Endothelial cell of umbilical vein (primary cell): Measurements from ENCODE around the gene CEBPG. TPM values are rescaled to one million over a fixed set of nuclear protein-coding genes. Genes with fewer than 3 reads are reported as not detected.

ENCODE experiments used
- BruUV-seq: library from RNA; stranded (reverse); fragments of 400-500 nt; replicated peaks from 2 replicates; lab custom pipeline; 2021; lab: Mats Ljungman, UMichigan
- CTCF ChIA-PET: fragments of 300-600, 350-600 bp; sonication (Branson Sonifier 250); formaldehyde crosslinking; loops from one replicate; lab custom pipeline; 2021; ENCODE audit warnings: antibody characterized with exemption, inconsistent platforms; lab: Charles Lee
- POLR2A ChIA-PET: fragments of 300-600, 350-600 bp; sonication (Branson Sonifier 250); formaldehyde crosslinking; loops from one replicate; lab custom pipeline; 2021; ENCODE audit warnings: antibody characterized with exemption, inconsistent platforms; lab: Charles Lee
- DNase-seq: peaks from one replicate; pipeline ENCODE4 v3.0.0-alpha.2; 2011; ENCODE audit warnings: low read depth, low spot score
- FAIRE-seq: peaks from 2 replicates; lab custom pipeline; 2011; peaks lifted over from hg19 to GRCh38; lab: Jason Lieb, UNC
- H2AFZ ChIP-seq: 2 replicates; pipeline ENCODE4 v1.6.0; 2012; ENCODE audit warnings: low read depth, low read length, control low read depth, inconsistent platforms
- H3K27ac ChIP-seq: 2 replicates; pipeline ENCODE4 v1.5.1; 2011; ENCODE audit warnings: low read depth, mild to moderate bottlenecking, control low read depth, low read length, moderate library complexity; ENCODE audit not compliant: insufficient read depth
- H3K27me3 ChIP-seq, 2 experiments: 2 replicates each; pipeline versions ENCODE4 v1.6.0 to v1.6.1; 2011; ENCODE audit warnings: low read length in 2 of 2, mixed read lengths in 1 of 2; ENCODE audit not compliant: control insufficient read depth in 2 of 2, insufficient read depth in 2 of 2
- H3K36me3 ChIP-seq, 2 experiments: 2 replicates in 1 of 2; 3 replicates in 1 of 2; pipeline ENCODE4 v1.5.1; 2011; ENCODE audit warnings: low read length in 2 of 2, mild to moderate bottlenecking in 1 of 2, moderate library complexity in 1 of 2; ENCODE audit not compliant: control insufficient read depth in 2 of 2, insufficient read depth in 2 of 2; ENCODE audit errors: extremely low read depth in 1 of 2
- H3K4me1 ChIP-seq: 3 replicates; pipeline ENCODE4 v1.5.1; 2011; ENCODE audit warnings: mild to moderate bottlenecking, low read length; ENCODE audit not compliant: control insufficient read depth, insufficient read depth; ENCODE audit errors: extremely low read depth
- H3K4me2 ChIP-seq: 2 replicates; pipeline ENCODE4 v1.6.1; 2011; ENCODE audit warnings: low read length, control low read depth, mixed read lengths; ENCODE audit not compliant: insufficient read depth
- H3K4me3 ChIP-seq, 3 experiments: fragments of 200-600 bp in 1 of 3; sonication (generic), shearing (Covaris generic) in 1 of 3; replicated peaks in 1 of 3; 2 replicates each; pipeline ENCODE4 v1.5.1; 2011 to 2016; ENCODE audit warnings: control low read depth in 3 of 3, low read length in 3 of 3, mild to moderate bottlenecking in 2 of 3, inconsistent platforms in 1 of 3, low read depth in 1 of 3, moderate library complexity in 1 of 3; ENCODE audit not compliant: insufficient read depth in 1 of 3
- H3K79me2 ChIP-seq: 2 replicates; pipeline ENCODE4 v1.6.0; 2012; ENCODE audit warnings: low read length, inconsistent platforms; ENCODE audit not compliant: control insufficient read depth, insufficient read depth
- H3K9ac ChIP-seq: replicated peaks from 2 replicates; pipeline ENCODE3; 2011; ENCODE audit warnings: low read length, control low read depth; ENCODE audit not compliant: insufficient read depth; ENCODE audit errors: extremely low read depth
- H3K9me1 ChIP-seq: replicated peaks from 3 replicates; pipeline ENCODE4 v1.6.0; 2011; ENCODE audit warnings: mild to moderate bottlenecking, low read length; ENCODE audit not compliant: control insufficient read depth, insufficient read depth; ENCODE audit errors: extremely low read depth
- H3K9me3 ChIP-seq: replicated peaks from 2 replicates; pipeline ENCODE4 v1.5.1; 2012; ENCODE audit warnings: low read length, inconsistent platforms; ENCODE audit not compliant: control insufficient read depth, insufficient read depth
- H4K20me1 ChIP-seq: replicated peaks from 2 replicates; pipeline ENCODE3; 2011; ENCODE audit warnings: mild to moderate bottlenecking, low read length; ENCODE audit not compliant: control insufficient read depth, insufficient read depth; ENCODE audit errors: extremely low read depth
- CTCF ChIP-seq, 2 donors: IDR thresholded peaks; 1 replicate in 1 of 2; 2 replicates in 1 of 2; pipeline ENCODE4 v1.5.1; 2011; ENCODE audit warnings: low read length in 2 of 2, mild to moderate bottlenecking in 2 of 2, moderate library complexity in 2 of 2, control low read depth in 1 of 2, inconsistent platforms in 1 of 2, low read depth in 1 of 2; ENCODE audit not compliant: insufficient read depth in 1 of 2; ENCODE audit errors: extremely low read depth in 1 of 2
- EZH2 ChIP-seq: IDR thresholded peaks from 2 replicates; pipeline ENCODE4 v1.6.1; 2012; ENCODE audit warnings: borderline replicate concordance, low read depth, mild to moderate bottlenecking, moderate library complexity, low read length, inconsistent platforms; ENCODE audit not compliant: severe bottlenecking
- FOS ChIP-seq: IDR thresholded peaks from 2 replicates; pipeline ENCODE4 v1.6.1; 2011; ENCODE audit warnings: mild to moderate bottlenecking, low read length, moderate library complexity, borderline replicate concordance; ENCODE audit not compliant: insufficient read depth
- GATA2 ChIP-seq: IDR thresholded peaks from 2 replicates; pipeline ENCODE4 v1.7.0; 2011; ENCODE audit warnings: low read depth, mild to moderate bottlenecking, moderate library complexity, mixed read lengths, low read length; ENCODE audit not compliant: insufficient read length, insufficient read depth
- JUN ChIP-seq: IDR thresholded peaks from 2 replicates; pipeline ENCODE4 v1.6.1; 2011; ENCODE audit warnings: borderline replicate concordance, low read depth; ENCODE audit not compliant: insufficient read length, insufficient read depth
- MAX ChIP-seq: IDR thresholded peaks from 2 replicates; pipeline ENCODE4 v1.6.1; 2011; ENCODE audit not compliant: insufficient read depth, insufficient read length
- MYC ChIP-seq: IDR thresholded peaks from one replicate; pipeline ENCODE4 v1.6.1; 2011; ENCODE audit warnings: mild to moderate bottlenecking, low read depth, low read length
- POLR2A ChIP-seq: IDR thresholded peaks from 2 replicates; pipeline ENCODE4 v1.6.1; 2012; ENCODE audit warnings: low read depth, mild to moderate bottlenecking, control low read depth, low read length
- POLR2AphosphoS5 ChIP-seq: IDR thresholded peaks from 2 replicates; pipeline ENCODE4 v1.6.1; 2012; ENCODE audit warnings: low read depth, mild to moderate bottlenecking, control low read depth, low read length, moderate library complexity; ENCODE audit not compliant: insufficient read depth
- dilution Hi-C: fragments of 300-500 bp; cut with MboI; formaldehyde crosslinking; loops from one replicate; pipeline ENCODE4 v1.15.0; 2019; ENCODE audit warnings: low sequenced_read_pairs; ENCODE audit not compliant: extremely low pct_ligation_motif_present
- intact Hi-C: fragments of 100-400 bp; cut with micrococcal nuclease; formaldehyde crosslinking; loops from one replicate; pipeline ENCODE4 v1.10.0; 2022
- polyA plus RNA-seq, 4 experiments: library from polyadenylated mRNA; depleted of rRNA in 3 of 4; stranded (reverse) in 3 of 4; unstranded in 1 of 4; fragments of >200 nt; gene quantifications; 2 replicates each; pipeline versions ENCODE4 v1.2.1 to v1.2.3, GENCODE V29; 2011 to 2012; ENCODE audit warnings: missing spikeins in 1 of 4
- total RNA-seq: library from RNA; stranded (reverse); gene quantifications from 2 replicates; pipeline ENCODE4 v1.2.3, GENCODE V29; 2021

Gene CEBPG
- total and polyA plus RNA-seq, 2 donors (not counting 3 experiments of a cell fraction or from before 2014, with no cell fraction given) = 10.2 to 24.6 TPM

GRCh38 chr19:33345163-33345562 is 28.3 kb upstream of the CEBPG start:
- H3K4me1 ChIP-seq = no peaks in the 10 kb centered on the region
- no peak overlapping the region for H3K4me2 ChIP-seq
- H3K79me2 ChIP-seq = no peaks in the 10 kb centered on the region
- intact Hi-C loops = no loop called here
- H3K27me3 ChIP-seq = peaks cover 3 to 6% of the 10 kb centered on the region in 2 experiments
- dilution Hi-C loops = no loop called here
- ChIA-PET CTCF (no interaction called here), POLR2A (no interaction called here)
- FAIRE-seq = no peak
- H2AFZ ChIP-seq = no peak overlapping the region
- no peak overlapping the region for H3K4me3 ChIP-seq
- H3K9me3 ChIP-seq = no peaks in the 10 kb centered on the region
- H3K9me1 ChIP-seq = no peaks in the 10 kb centered on the region
- H3K9ac ChIP-seq = no peak overlapping the region
- BruUV-seq = no TSS peak
- TF ChIP-seq GATA2 (no peak), JUN (no peak), EZH2 (no peak), POLR2AphosphoS5 (no peak), POLR2A (no peak), MAX (no peak), MYC (no peak), FOS (no peak), CTCF (IDR thresholded peaks at IDR 0.05; ENCODE audit: extremely low read depth in 1 of 2, insufficient read depth in 1 of 2, low read depth in 1 of 2, low read length in 2 of 2) (no peak)
- no peaks in the 10 kb centered on the region for H4K20me1 ChIP-seq
- H3K36me3 ChIP-seq = no peaks in the 10 kb centered on the region
- DNase-seq = no peak
- H3K27ac ChIP-seq = no peak overlapping the region
